NCI-H82 treated with DMSO at 0.1 percent for 48 hours (cell line): ENCODE measurements around the gene ULK3.

ENCODE experiments used
- DNase-seq: peaks from one replicate; lab custom pipeline; 2025; ENCODE audit not compliant: unreplicated experiment; lab: John Stamatoyannopoulos, UW

ULK3 gene

GRCh38 chr15:74824976-74825375 lies 18.0 kb downstream of the ULK3 start:
- no peak for DNase-seq

GRCh38 chr15:74823324-74823723 lies 19.6 kb downstream of the ULK3 start:
- DNase-seq = no peak

- DNase-seq = no peak
These were observed 20.7 kb downstream of the ULK3 start for GRCh38 chr15:74822233-74822632.

- no peak for DNase-seq
These were observed 21.2 kb downstream of the ULK3 start for GRCh38 chr15:74821790-74822158.

GRCh38 chr15:74821091-74821789 lies 21.7 kb downstream of the ULK3 start:
- peak; percentile 65 for DNase-seq

GRCh38 chr15:74820056-74820455 lies 22.9 kb downstream of the ULK3 start:
- no peak for DNase-seq

GRCh38 chr15:74817370-74817737 lies 25.6 kb downstream of the ULK3 start:
- no peak for DNase-seq

- no peak for DNase-seq
These were observed 26.2 kb downstream of the ULK3 start for GRCh38 chr15:74816624-74817369.

- no peak for DNase-seq
These were observed 27.0 kb downstream of the ULK3 start for GRCh38 chr15:74815961-74816360.

- DNase-seq = no peak
These were observed 27.6 kb downstream of the ULK3 start for GRCh38 chr15:74815121-74815934.

GRCh38 chr15:74812533-74812932 lies 30.4 kb downstream of the ULK3 start, which contains the start of gene LMAN1L:
TSS of gene LMAN1L (plus strand) at chr15:74812835. CDS start at chr15:74812855, 20 bp downstream.
- DNase-seq = no peak

- no peak for DNase-seq
These were observed 33.0 kb downstream of the ULK3 start for GRCh38 chr15:74809956-74810355.

GRCh38 chr15:74809242-74809641 lies 33.7 kb downstream of the ULK3 start:
- peak; percentile 33 for DNase-seq

GRCh38 chr15:74808840-74809229 lies 34.1 kb downstream of the ULK3 start:
- DNase-seq = no peak

- no peak for DNase-seq
These were observed 34.7 kb downstream of the ULK3 start for GRCh38 chr15:74808078-74808839.

- DNase-seq = no peak
These were observed 35.7 kb downstream of the ULK3 start for GRCh38 chr15:74807282-74807681.

- DNase-seq = no peak
These were observed 38.0 kb downstream of the ULK3 start for GRCh38 chr15:74804935-74805334.

GRCh38 chr15:74802862-74803447 lies 40.0 kb downstream of the ULK3 start:
- DNase-seq = no peak

- DNase-seq = no peak
These were observed 40.7 kb downstream of the ULK3 start for GRCh38 chr15:74802290-74802689.

- no peak for DNase-seq
These were observed 41.5 kb downstream of the ULK3 start for GRCh38 chr15:74801311-74801997.
